ENCODE measurements around the gene TFCP2L1. TPM values are rescaled to one million over a fixed set of nuclear protein-coding genes. Genes with fewer than 3 reads are reported as not detected.

Gene TFCP2L1
- polyA plus RNA-seq, 1 donor: 0.22 TPM

DNA sequence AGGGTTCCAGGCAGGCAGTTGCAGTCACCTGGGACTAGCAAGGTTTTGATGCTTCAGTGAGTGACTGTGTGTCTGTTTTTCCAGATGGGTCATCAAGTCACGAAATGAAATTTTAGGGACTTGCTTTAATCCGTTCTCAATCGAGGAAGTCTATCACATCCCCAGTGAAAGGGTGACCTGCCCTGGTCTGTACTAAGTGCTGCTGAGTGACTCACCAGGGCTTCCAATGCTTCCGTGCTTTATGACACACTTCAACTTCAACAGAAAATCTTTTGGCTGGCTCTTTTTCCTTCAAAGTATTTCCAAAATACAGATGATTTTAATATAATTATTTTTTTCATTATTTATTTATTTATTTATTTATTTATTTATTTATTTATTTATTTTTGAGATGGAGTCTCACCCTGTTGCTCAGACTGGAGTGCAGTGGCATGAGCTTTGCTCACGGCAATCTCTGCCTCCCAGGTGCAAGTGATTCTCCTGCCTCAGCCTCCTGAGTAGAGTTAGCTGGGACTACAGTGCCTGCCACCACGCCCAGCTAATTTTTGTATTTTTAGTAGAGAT is 18.4 kb downstream of the TFCP2L1 start:
- no peak for DNase-seq

DNA sequence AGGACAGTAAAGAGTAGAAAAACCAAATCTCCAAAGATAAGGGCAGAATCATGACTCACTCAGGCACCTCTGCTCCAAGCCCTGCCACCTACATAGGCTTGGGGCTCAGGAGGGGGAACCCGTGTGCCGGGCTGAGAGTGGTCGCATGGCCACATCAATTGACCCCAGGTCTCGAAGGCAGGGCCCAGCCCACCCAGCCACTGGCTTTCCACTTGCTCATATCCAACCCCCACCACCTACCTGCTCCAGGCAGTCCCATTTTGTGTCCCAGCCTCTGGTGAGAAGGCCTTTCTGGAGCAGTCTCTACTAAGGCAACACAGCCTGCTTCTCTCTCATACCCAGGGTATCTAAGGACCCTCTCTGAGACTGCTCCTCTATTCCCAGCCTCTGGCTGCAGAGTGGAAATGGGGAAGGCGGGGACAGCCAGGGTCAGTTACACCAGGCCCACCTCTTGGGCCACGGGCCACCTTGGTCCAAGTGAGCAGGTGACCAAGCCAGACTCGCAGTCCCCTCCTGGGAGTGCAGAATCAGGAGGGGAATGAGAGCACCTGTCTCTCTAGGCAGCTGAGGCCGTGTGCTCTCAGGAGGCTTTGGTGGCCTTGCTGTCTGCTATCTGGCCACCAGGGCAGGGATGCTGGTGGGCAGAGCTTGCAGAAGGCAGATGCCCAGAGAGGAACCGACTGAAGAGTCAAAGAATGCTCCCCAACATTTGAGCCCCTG is 20.8 kb downstream of the TFCP2L1 start:
- DNase-seq: no peak

DNA sequence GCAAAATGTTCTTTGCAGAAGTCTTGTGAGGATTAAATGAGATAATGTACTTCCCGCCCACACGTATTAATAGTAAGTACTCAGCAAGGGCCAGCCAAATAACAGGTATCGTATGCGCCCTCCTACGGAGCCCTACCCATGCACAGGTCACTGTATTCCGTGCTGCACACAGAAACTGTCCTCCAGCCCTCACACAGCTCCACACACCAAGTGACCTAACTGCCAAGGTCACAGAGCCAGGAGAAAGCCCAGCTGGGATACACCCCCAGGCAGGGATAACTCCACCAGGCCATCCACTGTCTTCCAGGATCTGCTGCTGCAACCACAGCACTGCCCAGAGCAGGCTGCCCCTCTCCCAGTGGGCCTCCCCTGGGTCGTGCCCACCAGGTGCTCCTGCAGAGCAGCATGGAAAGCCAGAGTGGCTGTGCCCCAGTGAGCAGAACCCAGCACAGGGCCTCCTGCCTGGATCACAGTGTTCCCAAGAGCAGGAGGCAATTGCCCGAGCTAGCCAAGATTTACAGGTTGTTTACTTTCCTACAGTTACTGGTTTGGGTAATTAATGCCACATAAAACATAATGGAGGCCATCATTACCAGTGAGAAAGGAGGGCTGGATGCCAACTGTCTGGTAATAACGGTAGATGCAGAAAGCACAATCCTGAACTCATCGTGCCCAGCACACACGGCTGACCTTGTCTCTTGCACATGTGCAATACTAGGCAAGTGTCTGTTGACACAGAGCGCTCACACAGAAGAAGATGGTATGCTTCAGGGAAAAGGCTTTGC is 24.4 kb downstream of the TFCP2L1 start:
- no peak for DNase-seq

DNA sequence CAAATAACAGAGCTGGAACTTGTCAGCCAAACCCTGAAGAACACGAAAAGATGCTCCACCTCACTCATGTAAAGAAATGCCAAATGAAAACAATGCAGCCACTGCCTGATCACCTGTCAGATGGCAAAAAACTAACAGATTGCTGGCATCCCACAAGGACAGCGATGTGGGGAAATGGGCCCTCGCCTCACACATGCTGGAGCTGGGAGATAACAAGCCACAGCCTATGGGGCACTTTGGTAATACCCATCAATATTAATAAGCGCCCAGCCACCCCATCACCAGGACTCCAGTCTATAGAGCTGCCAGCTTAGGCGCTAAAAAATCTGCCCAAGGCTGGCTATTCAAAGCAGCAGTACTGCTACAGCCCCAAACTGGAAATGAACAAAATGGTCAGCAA is 27.0 kb downstream of the TFCP2L1 start:
- DNase-seq: no peak

DNA sequence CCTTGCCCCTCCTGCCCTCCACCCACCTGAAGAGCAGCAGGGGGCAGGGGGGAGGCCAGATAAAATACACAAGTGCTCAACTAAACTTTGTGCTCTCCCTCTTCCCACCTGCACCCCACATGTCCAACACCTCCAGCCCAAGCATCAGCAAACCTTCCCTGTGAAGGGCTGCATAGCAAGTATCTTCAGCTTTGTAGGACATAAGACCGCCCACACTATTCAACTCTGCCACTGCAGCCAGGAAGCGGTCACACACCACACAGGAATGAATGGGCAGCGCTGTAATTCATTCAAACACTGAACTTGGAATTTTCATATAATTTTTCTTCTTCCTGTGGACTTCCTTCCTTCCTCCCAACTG is 27.5 kb downstream of the TFCP2L1 start:
- no peak for DNase-seq

DNA sequence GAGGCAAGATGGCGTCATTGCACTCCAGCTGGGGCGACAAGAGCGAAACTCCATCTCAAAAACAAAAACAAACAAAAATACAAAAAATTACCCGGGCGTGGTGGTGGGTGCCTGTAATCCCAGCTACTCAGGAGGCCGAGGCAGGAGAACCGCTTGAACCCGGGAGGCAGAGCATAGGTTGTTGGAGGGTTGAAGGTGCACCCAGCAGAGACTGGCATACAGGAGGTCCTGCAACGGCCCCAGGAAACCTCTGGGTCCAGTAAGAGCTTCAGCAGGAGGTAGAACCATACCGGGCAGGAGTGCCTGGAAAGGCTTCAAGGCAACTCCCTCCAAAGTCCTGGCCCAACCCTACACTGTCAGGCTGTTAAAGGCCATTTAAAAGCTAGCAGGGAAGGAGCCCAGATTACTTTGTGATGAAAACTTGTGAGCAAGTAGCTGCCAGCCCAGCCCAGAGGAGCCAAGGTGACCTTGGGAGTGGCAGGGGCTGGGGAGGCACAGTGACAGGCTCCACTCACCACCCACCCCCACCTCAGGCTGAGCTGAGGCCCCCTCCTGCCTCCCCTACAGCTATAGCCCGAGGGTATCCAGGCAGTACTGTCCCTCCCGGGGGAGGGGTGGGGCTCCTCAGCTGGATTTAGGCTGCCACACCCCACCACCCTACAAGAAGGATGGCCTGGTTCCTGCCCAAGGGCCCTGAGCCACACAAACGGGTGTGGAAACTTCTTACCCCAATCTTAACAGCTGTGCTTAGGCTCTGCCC is 28.1 kb downstream of the TFCP2L1 start:
- no peak for DNase-seq

DNA sequence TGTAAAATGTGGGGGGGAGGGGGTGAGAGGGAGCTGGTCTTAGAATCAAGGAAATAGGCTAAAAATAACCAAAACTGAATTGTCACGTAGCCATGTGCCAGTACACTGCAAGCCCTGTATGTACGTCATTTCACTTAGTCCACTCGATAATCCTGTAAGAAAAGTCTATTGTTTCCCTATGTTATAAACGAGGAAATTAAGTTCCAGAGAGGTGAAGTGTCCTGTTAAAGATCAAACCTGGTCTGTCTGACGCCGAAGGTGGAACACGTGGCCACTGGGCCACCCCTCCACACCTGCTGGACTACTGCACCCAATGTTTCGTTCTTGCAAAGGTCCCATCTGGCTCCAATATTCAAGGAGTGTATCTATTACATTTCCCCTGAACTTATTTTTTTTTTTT is 29.6 kb downstream of the TFCP2L1 start:
- no peak for DNase-seq

DNA sequence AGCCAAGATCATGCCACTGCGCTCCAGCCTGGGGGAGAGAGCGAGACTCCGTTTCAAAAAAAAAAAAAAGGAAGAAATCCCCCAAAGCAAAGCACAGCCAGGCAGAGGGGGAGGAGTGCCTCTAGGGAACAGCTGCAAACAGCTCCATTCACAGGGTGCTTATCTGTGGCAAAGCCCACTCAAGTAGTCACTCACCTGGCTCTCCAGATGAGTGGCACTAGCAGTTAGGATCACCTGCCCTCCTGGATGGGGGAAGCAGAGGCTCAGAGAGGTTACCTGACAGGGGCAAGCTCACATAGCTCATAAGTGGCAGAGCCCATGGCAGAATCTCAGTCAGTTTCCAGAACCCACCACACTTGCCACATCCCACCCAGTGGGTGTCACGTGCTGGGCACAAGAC is 30.3 kb downstream of the TFCP2L1 start:
- DNase-seq: no peak

DNA sequence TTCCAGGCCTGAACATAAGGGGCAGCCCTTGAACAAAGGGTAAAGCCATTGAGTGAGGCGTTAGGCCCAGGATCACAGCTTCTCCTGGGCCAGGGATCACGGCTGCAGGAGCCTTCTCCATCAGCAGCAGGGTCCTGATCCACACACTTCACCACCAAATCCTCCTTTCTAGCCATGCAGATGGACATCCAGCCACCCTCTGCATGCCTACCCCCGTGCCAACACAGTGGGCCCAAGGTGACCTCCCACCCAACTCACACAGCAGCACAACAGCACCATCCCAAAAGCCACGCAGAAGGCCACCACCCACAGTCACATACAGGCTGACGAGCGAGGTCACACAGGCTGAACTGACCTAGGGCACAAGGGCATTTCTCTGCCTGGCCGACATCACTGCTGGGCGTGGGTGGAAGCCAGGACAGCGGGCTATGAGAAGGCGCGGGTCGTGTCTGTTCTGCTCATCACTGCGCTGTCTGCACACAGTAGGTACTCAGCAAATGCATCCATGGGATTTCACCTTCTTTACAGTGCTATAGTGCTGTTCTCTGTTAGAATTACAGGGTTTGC is 31.2 kb downstream of the TFCP2L1 start:
- DNase-seq: no peak

DNA sequence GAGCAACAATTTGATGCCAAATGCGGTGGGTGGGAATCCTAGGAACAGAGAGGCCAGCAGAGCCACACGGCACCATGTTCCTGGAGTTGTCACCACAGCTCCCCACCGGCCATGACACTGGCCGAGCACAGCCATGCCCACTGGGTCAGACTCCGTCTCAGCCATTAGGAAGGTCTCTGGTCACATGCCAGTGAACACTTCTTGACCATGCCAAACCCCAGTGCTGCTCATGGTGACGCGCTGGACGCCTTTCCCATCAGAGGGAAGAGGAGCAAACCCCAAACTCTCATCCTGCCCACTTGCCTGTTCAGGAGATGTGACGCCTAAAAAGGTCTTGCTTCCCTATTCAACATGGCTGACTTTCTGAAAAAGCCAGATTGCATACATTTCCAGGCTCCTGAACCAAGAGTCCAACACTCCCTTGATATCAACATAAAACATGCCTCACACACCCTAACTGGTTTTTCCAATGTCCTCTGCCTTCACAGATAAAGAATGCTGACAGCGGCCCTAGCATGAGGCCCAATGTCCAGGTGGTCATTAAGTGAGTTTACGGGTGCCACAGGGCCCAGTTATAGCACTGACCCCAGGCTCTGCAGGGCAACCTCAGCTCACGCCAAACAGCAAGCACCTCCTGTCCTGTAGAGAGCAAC is 31.9 kb downstream of the TFCP2L1 start:
- no peak for DNase-seq

DNA sequence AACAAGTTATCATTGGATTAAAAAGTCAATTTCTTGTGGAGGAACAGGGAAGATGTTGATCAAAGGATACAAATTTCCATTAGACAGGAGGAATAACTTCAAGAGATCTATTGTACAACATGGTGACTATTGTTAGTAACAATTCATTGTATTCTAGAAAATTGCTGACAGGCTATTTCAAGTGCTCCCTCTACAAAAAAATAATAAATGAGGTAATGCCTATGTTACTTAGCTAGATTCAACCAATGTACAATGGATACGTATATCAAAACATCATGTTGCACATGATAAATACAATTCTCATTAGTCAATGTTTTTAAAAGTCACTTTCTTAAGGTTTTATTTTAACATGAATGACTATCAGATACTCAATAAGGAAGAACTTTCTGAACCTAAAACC is 33.5 kb downstream of the TFCP2L1 start:
- DNase-seq: no peak

DNA sequence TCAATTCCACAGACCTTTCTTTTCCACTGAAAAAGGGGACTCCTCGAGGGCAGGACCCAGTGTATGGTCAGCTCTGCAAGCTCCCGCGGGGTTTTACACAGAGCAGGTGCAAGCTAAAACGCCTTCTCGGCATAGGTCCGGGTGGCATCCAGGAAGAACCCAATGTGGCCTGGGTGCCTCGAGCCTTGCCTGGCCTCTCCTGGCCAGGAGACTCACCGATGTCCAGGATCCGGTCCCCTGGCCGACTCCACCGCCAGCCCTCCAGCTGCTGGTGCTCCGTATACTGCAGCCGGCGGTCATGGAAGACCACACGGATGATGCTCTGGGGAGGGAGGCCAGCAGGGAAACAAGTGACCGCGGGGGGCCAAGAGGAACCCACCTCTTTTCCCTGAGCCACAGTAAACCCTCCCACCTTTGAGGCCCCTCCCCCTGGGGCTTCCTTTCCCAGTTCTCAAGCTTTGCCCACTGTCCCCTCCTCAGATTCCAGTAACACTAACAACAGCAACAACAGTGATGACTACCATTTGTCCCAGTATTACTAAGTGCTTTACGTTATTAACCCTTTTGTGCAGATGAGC is 36.1 kb downstream of the TFCP2L1 start:
- DNase-seq: no peak

DNA sequence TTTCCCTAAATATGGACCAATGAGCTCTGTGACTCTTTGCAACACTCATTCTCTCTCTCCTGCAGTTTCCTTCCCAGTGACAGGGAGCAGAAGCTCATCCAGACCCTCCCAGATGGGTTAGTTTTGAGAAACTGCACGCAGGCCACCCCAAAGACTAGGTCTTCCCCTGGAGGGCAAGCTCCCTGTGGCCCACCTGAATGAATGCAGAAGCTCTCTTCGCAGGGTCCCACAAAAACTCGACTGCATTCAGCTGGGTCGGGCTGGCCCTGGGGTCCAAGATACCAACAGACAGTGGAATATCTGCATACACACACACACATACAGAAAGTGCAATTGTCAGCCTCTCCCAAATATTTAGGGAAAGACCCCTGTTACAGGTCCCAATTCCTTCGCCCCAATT is 37.0 kb downstream of the TFCP2L1 start:
- no peak for DNase-seq

DNA sequence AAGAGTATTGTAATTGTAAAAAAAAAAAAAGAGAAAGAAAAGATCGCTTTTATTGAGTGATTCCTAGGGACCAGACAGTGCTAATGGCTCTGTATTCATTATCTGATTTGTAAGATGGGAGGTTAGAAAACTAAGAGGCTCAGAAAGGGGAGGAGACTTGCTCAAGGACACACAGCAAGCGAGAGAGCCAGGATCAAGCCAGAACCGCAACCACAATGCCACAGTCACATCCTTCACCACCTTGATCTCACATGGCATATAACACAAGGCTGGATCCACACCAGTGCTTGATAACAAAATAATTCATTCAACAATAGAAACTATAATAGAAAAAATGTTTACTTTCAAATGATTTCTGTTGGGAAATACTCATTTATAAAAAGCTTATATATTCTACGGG is 37.5 kb downstream of the TFCP2L1 start:
- DNase-seq: no peak

DNA sequence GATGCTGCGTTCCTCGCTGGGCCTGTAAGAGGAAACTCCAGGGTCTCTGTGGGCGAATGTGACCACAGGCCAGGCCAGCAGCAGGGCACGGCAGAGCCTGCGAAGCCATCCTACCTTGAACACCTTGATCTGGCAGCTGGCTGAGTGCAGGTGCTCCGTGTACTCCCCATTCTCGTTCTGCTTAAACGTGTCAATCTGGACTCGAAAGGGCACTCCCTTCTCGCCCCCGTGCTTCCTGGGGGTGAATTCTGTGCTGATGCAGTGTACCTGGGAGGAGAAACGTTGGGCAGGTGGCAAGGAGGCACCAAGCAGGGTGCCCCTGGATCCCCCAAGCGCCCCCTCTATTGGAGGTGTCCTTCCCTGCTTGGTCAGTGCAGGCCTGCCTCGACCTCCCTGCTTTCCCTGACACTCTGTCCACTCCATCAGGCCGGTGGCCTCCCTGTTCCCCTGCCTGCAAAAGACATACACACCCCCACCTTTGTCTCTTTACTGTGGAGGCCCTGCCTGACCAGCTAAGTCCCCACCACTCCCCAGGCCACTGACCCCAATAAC is 38.2 kb downstream of the TFCP2L1 start:
- DNase-seq: no peak

DNA sequence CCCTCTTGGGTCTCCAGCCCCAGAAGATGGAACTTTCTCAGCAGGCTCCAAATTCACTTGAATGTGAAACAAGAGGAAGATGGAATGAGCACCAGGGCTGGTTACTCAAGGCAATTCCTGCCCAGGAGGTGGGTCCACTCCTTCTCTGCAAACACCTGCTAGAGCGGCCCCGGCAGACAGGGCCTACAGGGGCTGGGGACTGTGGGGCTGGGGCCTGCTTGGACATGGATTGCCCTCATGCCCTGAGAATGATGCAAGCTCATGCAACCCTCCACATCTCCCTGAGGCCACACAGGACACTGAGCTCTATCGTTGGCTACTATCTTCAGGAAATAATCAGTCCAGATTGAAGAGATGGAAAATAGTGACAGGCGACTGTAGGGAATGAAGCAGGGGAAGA is 39.1 kb downstream of the TFCP2L1 start:
- DNase-seq: no peak

DNA sequence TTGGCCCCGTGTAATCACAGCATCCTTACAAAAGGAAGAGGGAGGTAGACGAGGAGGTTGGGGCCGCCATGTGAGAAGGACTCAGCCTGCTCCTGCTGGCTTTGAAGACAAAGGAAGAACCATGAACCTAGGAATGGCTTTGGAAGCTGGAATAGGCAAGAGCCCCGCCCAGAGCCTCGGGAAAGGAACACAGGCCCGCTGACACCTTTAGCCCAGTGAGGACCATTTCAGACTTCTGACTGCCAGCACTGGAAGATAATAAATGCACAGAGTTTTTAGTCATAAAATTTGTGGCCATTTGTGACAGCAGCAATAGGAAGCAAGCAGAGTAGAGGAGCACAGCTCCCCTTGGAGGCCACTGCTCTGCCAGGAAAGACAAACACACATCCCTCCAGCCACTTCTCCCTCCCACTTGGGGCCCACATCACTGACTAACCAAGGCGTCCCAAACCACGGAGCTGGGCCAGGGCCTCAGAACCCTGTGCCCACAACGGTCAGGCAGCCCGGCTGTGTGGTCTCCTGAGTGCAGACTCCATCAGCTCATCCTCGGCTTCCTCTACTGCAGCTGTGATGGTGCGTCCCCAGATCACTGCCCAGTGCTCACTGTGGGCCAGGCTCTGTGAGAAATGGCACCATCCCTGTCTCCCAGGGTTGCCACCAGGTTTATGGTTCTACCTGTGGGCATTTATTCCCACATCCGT is 39.7 kb downstream of the TFCP2L1 start:
- no peak for DNase-seq

DNA sequence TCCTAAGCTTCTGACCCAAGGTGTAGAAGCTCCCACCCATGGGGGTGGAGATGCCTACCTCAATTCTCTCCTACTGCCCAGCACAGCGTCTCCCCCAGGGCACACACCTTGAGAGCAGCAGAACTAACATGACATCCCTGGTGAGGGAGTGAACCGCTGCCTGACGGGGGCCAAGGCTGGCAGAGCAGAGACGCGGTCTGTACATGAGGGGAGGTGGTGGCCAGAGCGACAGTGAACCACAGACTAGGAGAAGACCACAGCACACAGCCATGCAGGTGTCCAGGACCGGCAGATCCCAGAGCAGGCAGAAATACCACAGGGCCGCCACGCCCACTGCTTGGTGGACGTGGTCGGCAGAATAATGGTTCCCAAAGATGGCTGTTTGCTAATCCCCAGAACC is 40.4 kb downstream of the TFCP2L1 start:
- DNase-seq: no peak

DNA sequence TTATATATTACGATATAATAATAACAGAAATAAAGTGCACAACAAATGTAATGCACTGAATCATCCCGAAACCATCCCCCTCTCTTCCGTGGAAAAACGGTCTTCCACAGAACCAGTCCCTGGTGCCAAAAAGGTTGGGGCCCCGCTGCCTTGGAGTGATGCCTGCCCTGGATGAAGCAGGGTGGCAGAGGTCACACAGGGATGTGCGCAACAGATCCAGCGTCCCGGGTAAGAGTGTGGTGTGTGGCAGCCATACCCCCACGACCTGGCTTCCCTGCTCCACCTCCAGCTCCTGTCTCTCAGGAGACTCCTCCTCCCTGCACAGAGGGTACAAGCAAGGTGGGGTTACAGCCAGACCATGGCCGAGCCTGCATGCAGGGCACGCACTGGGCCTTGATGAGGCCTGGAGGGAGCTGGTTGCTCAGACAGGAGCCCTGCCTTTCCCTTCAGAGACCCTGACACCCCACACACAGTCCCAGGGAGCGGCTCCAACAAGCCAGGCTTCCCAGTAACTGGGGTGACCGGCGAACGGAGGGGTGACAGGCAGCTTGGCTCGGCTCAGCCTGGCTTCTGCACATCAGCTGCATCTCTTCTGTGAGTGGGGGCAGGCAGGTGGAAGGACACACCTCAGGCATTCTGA is 41.1 kb downstream of the TFCP2L1 start:
- no peak for DNase-seq

DNA sequence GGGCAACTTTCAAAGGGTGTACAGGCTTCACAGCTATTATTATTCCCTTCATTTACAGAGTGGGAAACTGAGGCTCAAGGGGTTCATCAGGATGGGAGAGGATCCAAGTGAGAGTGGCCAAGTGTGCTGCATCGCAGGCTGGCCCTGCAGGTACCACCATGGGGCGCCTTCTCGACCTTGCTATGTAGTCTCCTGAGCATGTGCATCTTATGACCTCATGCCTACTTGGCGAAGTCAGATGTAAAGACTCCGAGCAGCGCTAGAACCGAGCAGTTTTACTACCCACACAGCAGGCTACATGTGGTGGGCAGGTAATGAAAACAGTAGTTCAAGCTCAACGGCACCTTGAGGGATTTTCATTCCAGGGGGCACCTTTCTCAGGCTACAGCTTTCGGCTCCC is 42.0 kb downstream of the TFCP2L1 start:
- DNase-seq: no peak
